Activated CD4-positive, alpha-beta T cell treated with anti-CD3 and anti-CD28 coated beads, Interleukin-2, amount 50 U/mL, for 4 hours (primary cell): ENCODE results near the gene SRBD1.

Source experiments
- DNase-seq, 2 experiments: peaks; one replicate each; pipeline ENCODE4 v3.0.0-alpha.2; 2020

SRBD1 gene

GRCh38 chr2:45540942-45541341 lies 70.1 kb downstream of the SRBD1 start:
- no peak for DNase-seq

GRCh38 chr2:45533771-45534170 lies 77.3 kb downstream of the SRBD1 start:
- no peak for DNase-seq

- DNase-seq, result no peak
Observed at GRCh38 chr2:45532181-45532580, 78.9 kb downstream of the SRBD1 start.

GRCh38 chr2:45524016-45524415 lies 87.1 kb downstream of the SRBD1 start:
- DNase-seq, result no peak

GRCh38 chr2:45518546-45518945 lies 92.5 kb downstream of the SRBD1 start:
- no peak for DNase-seq

- no peak for DNase-seq
Observed at GRCh38 chr2:45510701-45511420, 100.2 kb downstream of the SRBD1 start.

GRCh38 chr2:45506756-45507155 lies 104.3 kb downstream of the SRBD1 start:
- DNase-seq, result no peak

GRCh38 chr2:45505138-45505537 lies 105.9 kb downstream of the SRBD1 start:
- DNase-seq, result no peak

GRCh38 chr2:45498661-45499550 lies 112.2 kb downstream of the SRBD1 start:
- DNase-seq, result no peak

GRCh38 chr2:45497355-45497754 lies 113.7 kb downstream of the SRBD1 start:
- DNase-seq, result no peak

- no peak for DNase-seq
Observed at GRCh38 chr2:45496869-45497268, 114.2 kb downstream of the SRBD1 start.

GRCh38 chr2:45494978-45495293 lies 116.1 kb downstream of the SRBD1 start:
- DNase-seq, result no peak

- DNase-seq, result no peak
Observed at GRCh38 chr2:45494275-45494977, 116.6 kb downstream of the SRBD1 start.

GRCh38 chr2:45484965-45485364 lies 126.1 kb downstream of the SRBD1 start:
- no peak for DNase-seq

- DNase-seq, result no peak
Observed at GRCh38 chr2:45483997-45484396, 127.1 kb downstream of the SRBD1 start.

GRCh38 chr2:45477546-45477945 lies 133.5 kb downstream of the SRBD1 start:
- DNase-seq, result no peak

GRCh38 chr2:45470531-45470930 lies 140.5 kb downstream of the SRBD1 start:
- no peak for DNase-seq

GRCh38 chr2:45469314-45470099 lies 141.6 kb downstream of the SRBD1 start:
- no peak for DNase-seq

GRCh38 chr2:45468279-45468678 lies 142.8 kb downstream of the SRBD1 start:
- no peak for DNase-seq

- no peak for DNase-seq
Observed at GRCh38 chr2:45466053-45466452, 145.0 kb downstream of the SRBD1 start.

- DNase-seq, result no peak
Observed at GRCh38 chr2:45460825-45461224, 150.2 kb downstream of the SRBD1 start.

- DNase-seq, result no peak
Observed at GRCh38 chr2:45459860-45460259, 151.2 kb downstream of the SRBD1 start.
